NCI-H748 treated with DMSO at 0.1 percent for 48 hours (cell line): Measurements from ENCODE around the gene COMMD9.

Source experiments
- DNase-seq: peaks from one replicate; lab custom pipeline; 2025; lab: John Stamatoyannopoulos, UW

Gene COMMD9

GRCh38 chr11:36257351-36257750, 31.9 kb downstream of the COMMD9 start:
- DNase-seq: no peak

GRCh38 chr11:36254713-36255112, 34.5 kb downstream of the COMMD9 start:
- DNase-seq: no peak

GRCh38 chr11:36253238-36253637, 36.0 kb downstream of the COMMD9 start:
- DNase-seq: no peak

- DNase-seq: no peak
These were observed 37.4 kb downstream of the COMMD9 start for GRCh38 chr11:36251823-36252222.

GRCh38 chr11:36249246-36249645, 40.0 kb downstream of the COMMD9 start:
- DNase-seq: no peak

GRCh38 chr11:36248436-36248835, 40.8 kb downstream of the COMMD9 start:
- DNase-seq: no peak

- no peak for DNase-seq
These were observed 41.7 kb downstream of the COMMD9 start for GRCh38 chr11:36247493-36247892.

- no peak for DNase-seq
These were observed 45.6 kb downstream of the COMMD9 start for GRCh38 chr11:36243641-36244040.

GRCh38 chr11:36241497-36241896, 47.7 kb downstream of the COMMD9 start:
- DNase-seq: no peak

- DNase-seq: no peak
These were observed 48.4 kb downstream of the COMMD9 start for GRCh38 chr11:36240801-36241200.

GRCh38 chr11:36240173-36240572, 49.1 kb downstream of the COMMD9 start:
- DNase-seq: no peak

- DNase-seq: no peak
These were observed 49.6 kb downstream of the COMMD9 start for GRCh38 chr11:36239636-36240035.

- no peak for DNase-seq
These were observed 50.3 kb downstream of the COMMD9 start for GRCh38 chr11:36238881-36239280.

GRCh38 chr11:36238036-36238631, 51.1 kb downstream of the COMMD9 start:
- no peak for DNase-seq

- no peak for DNase-seq
These were observed 51.8 kb downstream of the COMMD9 start for GRCh38 chr11:36237391-36237790.

- no peak for DNase-seq
These were observed 53.5 kb downstream of the COMMD9 start for GRCh38 chr11:36235750-36236149.

GRCh38 chr11:36234825-36235224, 54.4 kb downstream of the COMMD9 start:
- no peak for DNase-seq

GRCh38 chr11:36233204-36233603, 56.0 kb downstream of the COMMD9 start:
- peak; percentile 39 for DNase-seq

GRCh38 chr11:36230779-36231699, 58.2 kb downstream of the COMMD9 start:
- DNase-seq: no peak

- no peak for DNase-seq
These were observed 60.0 kb downstream of the COMMD9 start for GRCh38 chr11:36229091-36229705.

GRCh38 chr11:36228689-36229088, 60.5 kb downstream of the COMMD9 start:
- DNase-seq: no peak

GRCh38 chr11:36227044-36227443, 62.2 kb downstream of the COMMD9 start:
- DNase-seq: no peak
